ENCODE data around the gene MADD. TPM values are rescaled to one million over a fixed set of nuclear protein-coding genes. Genes with fewer than 3 reads are reported as not detected.
A peak's percentile ranks its signal among the peaks of the same experiment; 100 is the strongest.
"Not testable (repeated sequence)": the region's sequence is repeated elsewhere in the genome, so short reads cannot be mapped to it uniquely, and the experiment has no call there.

MADD gene
- total RNA-seq, 1 experiment from 2014 or later, result 23.1 TPM

- DNase-seq (ENCODE audit: low spot score), result no peak
Measured at GRCh38 chr11:47318166-47318565, 48.2 kb downstream of the MADD start.

- no peak for DNase-seq (ENCODE audit: low spot score)
Measured at GRCh38 chr11:47324520-47324919, 54.6 kb downstream of the MADD start.

GRCh38 chr11:47325271-47326041 lies 55.5 kb downstream of the MADD start:
- DNase-seq (ENCODE audit: low spot score), result peak; percentile 14

GRCh38 chr11:47326198-47326597 lies 56.3 kb downstream of the MADD start:
- no peak for DNase-seq (ENCODE audit: low spot score)

- no peak for DNase-seq (ENCODE audit: low spot score)
Measured at GRCh38 chr11:47327025-47327424, 57.1 kb downstream of the MADD start.

- no peak for DNase-seq (ENCODE audit: low spot score)
Measured at GRCh38 chr11:47327949-47328348, 58.0 kb downstream of the MADD start.

- DNase-seq (ENCODE audit: low spot score), result no peak
Measured at GRCh38 chr11:47328449-47329390, 58.8 kb downstream of the MADD start.

- no peak for DNase-seq (ENCODE audit: low spot score)
Measured at GRCh38 chr11:47329431-47329986, 59.6 kb downstream of the MADD start.

GRCh38 chr11:47329987-47330931 lies 60.3 kb downstream of the MADD start:
- no peak for DNase-seq (ENCODE audit: low spot score)

- DNase-seq (ENCODE audit: low spot score), result no peak
Measured at GRCh38 chr11:47331454-47332302, 61.7 kb downstream of the MADD start.

- no peak for DNase-seq (ENCODE audit: low spot score)
Measured at GRCh38 chr11:47332303-47332711, 62.4 kb downstream of the MADD start.

- DNase-seq (ENCODE audit: low spot score), result no peak
Measured at GRCh38 chr11:47332791-47333525, 63.0 kb downstream of the MADD start.

- no peak for DNase-seq (ENCODE audit: low spot score)
Measured at GRCh38 chr11:47333526-47333845, 63.6 kb downstream of the MADD start.

GRCh38 chr11:47333886-47334443 lies 64.0 kb downstream of the MADD start:
- DNase-seq (ENCODE audit: low spot score), result no peak

- DNase-seq (ENCODE audit: low spot score), result not testable (repeated sequence)
Measured at GRCh38 chr11:47334699-47335411, 64.9 kb downstream of the MADD start.

GRCh38 chr11:47335733-47336132 lies 65.8 kb downstream of the MADD start:
- no peak for DNase-seq (ENCODE audit: low spot score)

GRCh38 chr11:47336595-47336994 lies 66.7 kb downstream of the MADD start:
- no peak for DNase-seq (ENCODE audit: low spot score)

- no peak for DNase-seq (ENCODE audit: low spot score)
Measured at GRCh38 chr11:47337229-47337924, 67.4 kb downstream of the MADD start.
